ENCODE measurements around the gene NANOG. TPM values are rescaled to one million over a fixed set of nuclear protein-coding genes. Genes with fewer than 3 reads are reported as not detected.

The NANOG gene
- total RNA-seq, 1 donor from 2014 or later, result 0.82 TPM

Other genes with a start within 250 kb of the NANOG start
- gene APOBEC1, start 123.5 kb upstream of the NANOG start, total RNA-seq, result not detected in 2 replicates
- 0.53 and 0.78 TPM in 2 replicates for gene GDF3, start 93.6 kb upstream of the NANOG start, total RNA-seq
- not detected in 2 replicates for gene DPPA3, start 78.0 kb upstream of the NANOG start, total RNA-seq
- not detected in 2 replicates for gene CLEC4C, start 42.0 kb upstream of the NANOG start, total RNA-seq
- not detected in 2 replicates for gene NANOGNB, start 24.2 kb upstream of the NANOG start, total RNA-seq
- gene SLC2A14, start 83.5 kb downstream of the NANOG start, total RNA-seq, result not detected in 2 replicates
- 21.3 and 25.8 TPM in 2 replicates for gene SLC2A3, start 146.8 kb downstream of the NANOG start, total RNA-seq
- gene FOXJ2, start 243.3 kb downstream of the NANOG start, total RNA-seq, result 10.9 and 11.3 TPM in 2 replicates

Measured in glomerular endothelial cell (primary cell).